ENCODE measurements around the gene RBP7.

The RBP7 gene

DNA sequence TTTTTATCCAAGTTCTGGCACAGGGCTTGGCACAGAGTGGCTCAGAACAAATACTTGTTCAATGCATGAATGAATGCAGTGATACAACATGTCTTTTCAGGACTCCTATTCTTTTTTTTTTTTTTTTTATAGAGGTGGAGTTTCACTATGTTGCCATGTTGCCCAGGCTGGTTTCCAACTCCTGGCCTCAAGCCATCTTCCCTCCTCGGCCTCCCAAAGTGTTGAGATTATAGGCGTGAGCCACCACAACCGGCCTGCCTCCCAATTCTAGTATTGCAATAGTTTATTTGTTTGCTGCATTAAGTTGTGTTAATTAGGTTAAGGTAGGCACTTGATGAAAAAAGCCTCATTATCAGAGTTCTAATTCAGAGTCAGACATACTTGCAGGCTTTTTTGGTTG, 53.6 kb downstream of the RBP7 start:
- Mint-ChIP-seq H3K4me1 (ENCODE audit: low read depth) (peaks cover 33% of the 10 kb centered on the region), H3K27me3 (no peaks in the 10 kb centered on the region), H3K4me3 (no peak overlapping the region), H3K9me3 (ENCODE audit: low read depth) (no peaks in the 10 kb centered on the region), H3K36me3 (peaks cover 9% of the 10 kb centered on the region), H3K27ac (no peak overlapping the region)

DNA sequence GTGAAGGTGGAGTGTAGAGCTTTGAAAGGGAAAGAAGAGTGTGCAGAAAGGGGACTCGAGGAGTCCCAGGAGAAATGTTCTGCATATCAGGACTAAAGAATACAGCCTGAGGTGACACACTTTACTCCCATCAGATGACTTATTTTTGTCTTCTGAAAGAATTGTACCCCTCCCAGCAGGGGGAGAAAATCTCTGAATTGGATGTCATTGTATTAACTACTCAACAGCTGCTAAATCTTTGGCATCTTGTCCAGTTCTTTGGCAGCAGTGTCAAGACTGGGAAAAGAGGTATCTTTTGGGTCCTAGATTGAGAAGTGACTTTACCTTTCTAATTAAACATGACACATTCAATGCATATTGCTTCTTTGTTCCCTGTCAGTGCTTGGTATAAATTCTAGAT, 54.6 kb downstream of the RBP7 start:
- Mint-ChIP-seq H3K4me1 (ENCODE audit: low read depth) (peaks cover 24% of the 10 kb centered on the region), H3K36me3 (peaks cover 9% of the 10 kb centered on the region), H3K4me3 (no peak overlapping the region), H3K27ac (no peak overlapping the region), H3K27me3 (no peaks in the 10 kb centered on the region), H3K9me3 (ENCODE audit: low read depth) (no peaks in the 10 kb centered on the region)

DNA sequence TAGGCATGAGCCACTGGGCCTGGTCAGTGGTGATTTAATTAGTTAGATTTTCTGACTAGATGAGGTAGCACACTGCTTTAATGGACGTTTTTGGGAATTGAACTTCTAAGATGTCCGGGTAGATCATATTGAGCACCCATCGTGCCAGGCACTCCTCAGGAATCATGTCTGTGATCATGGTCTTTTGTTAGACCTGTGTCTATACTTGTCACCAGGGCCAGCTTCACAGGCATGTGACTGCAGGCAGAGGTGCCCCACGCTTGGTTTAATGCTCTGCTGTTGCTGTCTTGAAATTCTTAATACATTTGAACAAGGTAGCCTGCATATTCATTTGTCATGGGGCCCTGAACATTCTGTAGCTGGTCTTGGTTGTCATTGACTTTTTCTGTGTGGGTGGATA, 55.3 kb downstream of the RBP7 start:
- Mint-ChIP-seq H3K9me3 (ENCODE audit: low read depth) (no peaks in the 10 kb centered on the region), H3K4me3 (no peak overlapping the region), H3K27ac (no peak overlapping the region), H3K36me3 (peaks cover 6% of the 10 kb centered on the region), H3K27me3 (no peaks in the 10 kb centered on the region), H3K4me1 (ENCODE audit: low read depth) (peaks cover 18% of the 10 kb centered on the region)

DNA sequence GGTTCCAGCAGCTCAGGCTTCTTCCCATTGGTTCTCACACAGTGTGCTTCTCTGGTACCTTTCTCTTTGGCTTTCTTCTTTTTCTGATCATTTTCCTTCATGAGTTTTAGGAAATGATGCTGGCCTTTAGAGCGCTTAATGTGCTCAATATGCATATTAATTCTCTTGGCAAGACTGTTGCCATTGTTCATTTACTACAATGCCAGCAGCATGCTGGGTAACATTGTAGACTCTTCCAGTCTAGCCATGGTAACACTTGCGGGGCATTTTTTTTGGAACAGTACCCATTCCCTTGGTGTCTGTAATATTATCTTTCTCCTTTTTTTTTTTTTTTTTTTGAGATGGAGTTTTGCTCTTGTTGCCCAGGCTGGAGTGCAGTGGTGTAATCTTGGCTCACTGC, 57.4 kb downstream of the RBP7 start:
- Mint-ChIP-seq H3K27ac (no peak overlapping the region), H3K4me1 (ENCODE audit: low read depth) (peaks cover 10% of the 10 kb centered on the region), H3K9me3 (ENCODE audit: low read depth) (no peaks in the 10 kb centered on the region), H3K36me3 (peaks cover 6% of the 10 kb centered on the region), H3K27me3 (no peaks in the 10 kb centered on the region), H3K4me3 (no peak overlapping the region)

DNA sequence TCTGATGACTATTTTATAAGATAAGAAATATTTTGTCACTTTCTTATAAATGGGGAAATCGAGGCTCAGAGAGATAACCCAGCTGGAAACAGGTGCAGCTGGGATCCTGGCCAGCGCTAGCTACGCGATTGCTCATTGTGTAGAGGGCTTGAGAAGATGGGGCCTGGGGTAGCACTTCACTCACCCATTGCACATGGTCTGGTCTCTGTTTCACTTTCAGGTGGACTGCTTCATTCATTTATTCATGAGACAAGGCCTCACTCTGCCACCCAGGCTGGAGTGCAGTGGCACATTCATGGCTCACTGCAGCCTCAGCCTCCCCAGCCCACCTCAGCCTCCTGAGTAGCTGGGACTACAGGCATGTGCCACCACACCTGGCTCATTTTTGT, 59.6 kb downstream of the RBP7 start:
- Mint-ChIP-seq H3K36me3 (peaks cover 6% of the 10 kb centered on the region), H3K27ac (no peak overlapping the region), H3K27me3 (no peaks in the 10 kb centered on the region), H3K4me1 (ENCODE audit: low read depth) (peaks cover 10% of the 10 kb centered on the region), H3K9me3 (ENCODE audit: low read depth) (no peaks in the 10 kb centered on the region), H3K4me3 (no peak overlapping the region)

DNA sequence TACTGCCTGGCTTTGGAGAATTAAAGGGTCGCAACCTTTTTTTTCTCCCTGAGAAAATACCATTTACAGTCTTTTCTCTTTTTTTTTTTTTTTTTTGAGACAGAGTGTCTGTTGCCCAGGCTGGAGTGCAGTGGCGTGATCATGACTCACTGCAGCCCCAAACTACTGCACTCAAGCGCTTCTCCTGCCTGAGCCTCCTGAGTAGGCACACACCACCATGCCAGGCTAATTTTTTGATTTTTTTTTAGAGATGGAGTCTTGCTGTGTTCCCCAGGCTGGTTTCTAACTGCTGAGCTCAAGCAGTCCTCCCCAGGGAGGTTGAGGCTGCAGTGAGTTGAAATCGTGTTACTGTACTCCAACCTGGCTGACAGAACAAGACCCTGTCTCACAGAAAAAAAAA, 60.3 kb downstream of the RBP7 start:
- no peaks in the 10 kb centered on the region for H3K27me3 Mint-ChIP-seq
- no peak overlapping the region for H3K4me3 Mint-ChIP-seq
- H3K9me3 Mint-ChIP-seq (ENCODE audit: low read depth) = no peaks in the 10 kb centered on the region
- no peak overlapping the region for H3K27ac Mint-ChIP-seq
- peaks cover 10% of the 10 kb centered on the region for H3K4me1 Mint-ChIP-seq (ENCODE audit: low read depth)
- peaks cover 4% of the 10 kb centered on the region for H3K36me3 Mint-ChIP-seq

DNA sequence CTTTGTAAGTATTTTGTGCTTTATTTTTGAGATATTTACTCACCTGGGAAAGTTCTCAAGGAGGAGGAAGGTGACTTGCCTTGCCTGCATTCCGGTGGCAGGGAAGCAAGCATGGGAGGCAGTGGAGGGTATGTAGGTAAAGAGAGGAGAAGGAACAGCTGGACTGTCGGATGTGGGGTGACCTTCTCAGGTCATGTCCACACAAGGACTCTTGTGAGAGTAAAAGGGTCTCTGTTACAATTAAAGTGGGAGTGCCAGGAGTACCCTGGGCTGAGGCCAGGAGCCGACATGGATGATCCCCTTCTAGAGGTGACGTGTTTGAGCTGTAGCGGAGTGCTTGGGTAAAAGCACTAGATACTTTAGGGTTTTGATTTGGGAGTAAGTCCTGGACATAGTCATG, 60.8 kb downstream of the RBP7 start:
- H3K27ac Mint-ChIP-seq = no peak overlapping the region
- H3K27me3 Mint-ChIP-seq = no peaks in the 10 kb centered on the region
- H3K4me3 Mint-ChIP-seq = no peak overlapping the region
- peaks cover 7% of the 10 kb centered on the region for H3K4me1 Mint-ChIP-seq (ENCODE audit: low read depth)
- peaks cover 2% of the 10 kb centered on the region for H3K36me3 Mint-ChIP-seq
- H3K9me3 Mint-ChIP-seq (ENCODE audit: low read depth) = no peaks in the 10 kb centered on the region

DNA sequence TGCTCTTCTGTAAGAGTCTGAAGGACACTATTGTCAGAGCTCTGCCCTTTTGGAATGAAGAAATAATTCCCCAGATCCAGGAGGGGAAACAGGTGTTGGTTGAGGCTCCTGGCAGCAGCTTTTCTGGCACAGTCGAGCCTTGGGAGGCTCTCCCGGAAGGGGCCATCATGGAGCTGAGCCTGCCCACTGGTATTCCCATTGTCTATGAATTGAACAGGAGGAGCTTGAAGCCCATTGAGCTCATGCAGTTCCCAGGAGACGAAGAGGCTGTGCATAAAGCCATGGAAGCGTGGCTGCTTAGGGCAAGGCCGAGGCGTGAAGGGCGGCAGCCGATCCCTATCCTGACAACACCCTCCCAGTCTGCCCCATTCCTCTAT, 62.3 kb downstream of the RBP7 start:
- H3K4me3 Mint-ChIP-seq = no peak overlapping the region
- peaks cover 3% of the 10 kb centered on the region for H3K36me3 Mint-ChIP-seq
- H3K4me1 Mint-ChIP-seq (ENCODE audit: low read depth) = peaks cover 15% of the 10 kb centered on the region
- H3K9me3 Mint-ChIP-seq (ENCODE audit: low read depth) = no peaks in the 10 kb centered on the region
- H3K27me3 Mint-ChIP-seq = no peaks in the 10 kb centered on the region
- H3K27ac Mint-ChIP-seq = no peak overlapping the region

DNA sequence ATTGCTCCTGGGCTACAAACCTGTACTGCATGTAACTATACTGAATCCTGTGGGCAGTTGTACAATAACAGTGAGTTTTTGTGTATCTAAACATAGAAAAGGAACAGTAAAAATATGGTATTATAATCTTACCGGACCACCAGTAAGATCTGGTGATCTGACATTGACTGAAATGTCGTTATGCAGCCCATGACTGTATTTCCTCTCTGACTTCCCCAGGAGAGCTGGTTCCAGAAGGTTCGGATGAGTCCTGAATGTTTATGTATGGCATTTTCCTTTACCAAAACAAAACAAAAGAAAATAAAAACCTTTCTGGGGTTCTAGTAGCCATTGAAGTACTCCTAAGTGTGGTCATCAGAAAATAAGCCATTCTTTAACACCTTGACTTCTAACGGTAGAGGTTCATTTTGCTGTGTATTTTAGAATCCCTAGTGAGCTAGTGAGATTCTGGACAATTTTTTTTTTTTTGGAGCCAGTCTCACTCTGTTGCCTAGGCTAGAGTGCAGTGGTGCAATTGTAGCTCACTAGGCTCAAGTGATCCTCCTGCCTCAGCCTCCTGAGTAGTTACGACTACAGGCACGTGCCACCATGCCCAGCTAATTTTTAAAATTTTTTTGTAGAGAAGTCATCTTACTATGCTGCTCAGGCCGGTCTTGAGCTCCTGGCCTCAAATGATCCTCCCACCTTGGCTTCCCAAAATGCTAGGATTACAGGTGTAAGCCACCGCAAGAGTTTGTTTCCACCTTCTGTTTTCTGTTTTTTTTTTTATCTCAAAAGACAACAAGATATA, 63.5 kb downstream of the RBP7 start:
- Mint-ChIP-seq H3K9me3 (ENCODE audit: low read depth) (no peaks in the 10 kb centered on the region), H3K27ac (no peak overlapping the region), H3K27me3 (no peaks in the 10 kb centered on the region), H3K4me3 (no peak overlapping the region), H3K4me1 (ENCODE audit: low read depth) (peaks cover 16% of the 10 kb centered on the region), H3K36me3 (peaks cover 3% of the 10 kb centered on the region)

DNA sequence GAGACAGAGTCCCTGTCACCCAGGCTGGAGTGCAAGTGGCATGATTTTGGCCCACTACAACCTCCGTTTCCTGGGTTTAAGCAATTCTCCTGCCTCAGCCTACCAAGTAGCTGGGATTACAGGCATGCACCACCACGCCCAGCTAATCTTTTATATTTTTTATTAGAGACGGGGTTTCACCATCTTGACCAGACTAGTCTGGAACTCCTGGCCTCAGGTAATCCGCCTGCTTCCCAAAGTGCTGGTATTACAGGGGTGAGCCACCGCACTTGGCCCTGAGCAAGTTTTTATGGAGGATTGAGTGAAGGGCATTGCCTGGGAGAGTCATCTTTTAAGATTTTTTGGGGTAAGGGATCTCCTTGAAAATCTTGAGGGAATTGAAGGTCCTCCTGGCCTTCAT, 64.2 kb downstream of the RBP7 start:
- H3K27me3 Mint-ChIP-seq = no peaks in the 10 kb centered on the region
- H3K4me1 Mint-ChIP-seq (ENCODE audit: low read depth) = peaks cover 16% of the 10 kb centered on the region
- H3K36me3 Mint-ChIP-seq = peaks cover 3% of the 10 kb centered on the region
- no peak overlapping the region for H3K4me3 Mint-ChIP-seq
- H3K9me3 Mint-ChIP-seq (ENCODE audit: low read depth) = no peaks in the 10 kb centered on the region
- H3K27ac Mint-ChIP-seq = no peak overlapping the region

DNA sequence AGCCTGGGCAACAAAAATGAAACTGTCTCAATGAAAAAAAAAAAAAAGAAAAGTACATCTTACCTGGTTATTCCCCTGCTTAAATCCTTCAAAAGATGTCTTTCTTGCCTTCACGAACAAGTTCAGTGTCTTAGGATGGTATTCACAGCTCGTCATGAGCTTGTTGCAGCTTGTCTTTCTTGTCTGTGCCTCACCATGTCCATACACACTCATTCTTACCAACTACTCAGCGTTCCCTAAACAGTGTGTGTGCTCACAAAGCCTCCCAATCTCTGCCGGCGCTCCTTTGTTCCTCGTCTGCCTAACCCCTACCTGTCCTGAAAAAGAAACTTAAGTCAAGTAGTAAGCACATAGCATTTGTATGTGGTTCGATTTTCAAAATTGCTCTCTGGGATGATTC, 66.8 kb downstream of the RBP7 start:
- Mint-ChIP-seq H3K4me1 (ENCODE audit: low read depth) (peaks cover 13% of the 10 kb centered on the region), H3K27me3 (no peaks in the 10 kb centered on the region), H3K36me3 (peaks cover 3% of the 10 kb centered on the region), H3K27ac (no peak overlapping the region), H3K9me3 (ENCODE audit: low read depth) (no peaks in the 10 kb centered on the region), H3K4me3 (no peak overlapping the region)

DNA sequence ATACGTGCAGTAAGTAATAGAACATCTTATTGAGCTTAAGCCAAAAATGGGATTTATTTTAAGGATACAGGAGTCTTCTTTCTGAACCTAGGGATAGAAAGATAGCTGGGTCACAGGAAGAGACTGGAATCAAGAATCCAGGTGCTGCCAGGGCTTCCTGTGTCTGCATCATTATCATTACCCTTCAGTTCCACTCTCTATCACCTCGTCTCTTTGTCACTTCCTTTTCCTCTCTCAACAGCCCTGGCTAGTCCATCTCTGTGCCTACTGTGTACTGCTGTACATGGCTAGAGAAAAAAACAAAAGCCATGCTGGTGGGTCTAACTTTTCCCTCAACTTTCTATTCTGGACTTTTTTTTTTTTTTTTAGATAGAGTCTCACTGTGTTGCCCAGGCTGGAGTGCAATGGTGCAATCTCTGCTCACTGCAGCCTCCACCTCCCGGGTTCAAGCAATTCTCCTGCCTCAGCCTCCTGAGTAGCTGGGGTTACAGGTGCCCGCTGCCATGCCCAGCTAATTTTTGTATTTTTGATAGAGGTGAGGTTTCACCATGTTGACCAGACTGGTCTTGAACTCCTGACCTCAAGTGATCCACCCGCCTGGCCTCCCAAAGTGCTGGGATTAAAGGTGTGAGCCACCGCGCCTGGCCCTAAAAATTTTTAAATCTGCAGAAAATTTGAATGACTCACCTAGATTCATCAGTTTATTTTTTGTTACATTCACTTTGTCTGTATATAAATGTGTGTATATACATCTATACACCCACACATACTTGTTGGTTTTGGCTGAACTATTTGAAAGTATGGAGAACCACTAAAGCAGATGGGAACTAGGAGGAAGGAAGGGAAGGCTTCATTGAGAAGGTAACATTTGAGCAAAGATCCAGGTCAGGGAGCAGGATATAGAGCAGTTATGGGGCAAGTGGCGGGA, 67.7 kb downstream of the RBP7 start:
- Mint-ChIP-seq H3K27ac (no peak overlapping the region), H3K36me3 (peaks cover 3% of the 10 kb centered on the region), H3K27me3 (no peaks in the 10 kb centered on the region), H3K4me3 (no peak overlapping the region), H3K4me1 (ENCODE audit: low read depth) (peaks cover 16% of the 10 kb centered on the region), H3K9me3 (ENCODE audit: low read depth) (no peaks in the 10 kb centered on the region)

DNA sequence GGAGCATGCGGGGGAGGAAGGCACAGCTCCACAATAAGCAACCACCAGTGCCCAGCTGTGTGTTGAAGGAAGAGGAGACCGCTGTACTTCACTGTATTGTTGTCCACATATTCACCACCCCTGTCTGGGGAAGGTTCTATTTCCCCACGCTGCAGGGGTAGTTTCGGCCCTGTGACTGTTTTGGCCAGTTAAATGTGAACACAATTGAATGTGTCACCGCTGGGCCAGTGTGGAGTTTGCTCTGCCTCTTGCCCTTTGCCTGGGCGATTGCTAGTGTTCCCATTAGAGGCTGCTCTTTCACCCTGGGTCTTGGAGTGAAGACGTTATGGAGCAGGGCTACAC, 68.3 kb downstream of the RBP7 start:
- H3K27me3 Mint-ChIP-seq = no peaks in the 10 kb centered on the region
- H3K36me3 Mint-ChIP-seq = peaks cover 3% of the 10 kb centered on the region
- no peak overlapping the region for H3K4me3 Mint-ChIP-seq
- H3K9me3 Mint-ChIP-seq (ENCODE audit: low read depth) = no peaks in the 10 kb centered on the region
- no peak overlapping the region for H3K27ac Mint-ChIP-seq
- H3K4me1 Mint-ChIP-seq (ENCODE audit: low read depth) = peaks cover 16% of the 10 kb centered on the region

Measured in activated naive CD8-positive, alpha-beta T cell (primary cell).